K562 (cell line): ENCODE results near the gene EPHB4. TPM values are rescaled to one million over a fixed set of nuclear protein-coding genes. Genes with fewer than 3 reads are reported as not detected.

ENCODE experiments used
- CEBPB ChIP-seq: fragments of 450-650 bp; IDR thresholded peaks from 2 replicates; pipeline ENCODE4 v1.6.1; 2016; ENCODE audit warnings: missing genetic modification characterization, missing compliant biosample characterization
- CHD4 ChIP-seq: fragments of 200-600 bp; sonication (generic); IDR thresholded peaks from 3 replicates; pipeline ENCODE4 v1.6.1; 2012; ENCODE audit warnings: low read depth, mild to moderate bottlenecking, mixed read lengths, low read length, inconsistent platforms; ENCODE audit not compliant: insufficient read depth, insufficient replicate concordance, poor library complexity, severe bottlenecking
- HDAC1 ChIP-seq, 2 experiments: fragments of 450-650 bp; IDR thresholded peaks; 2 replicates each; pipeline ENCODE4 v1.6.1; 2016 to 2017; ENCODE audit warnings: inconsistent platforms in 1 of 2, mild to moderate bottlenecking in 1 of 2, moderate library complexity in 1 of 2
- KAT8 ChIP-seq: fragments of 450-650 bp; IDR thresholded peaks from 2 replicates; pipeline ENCODE4 v1.6.1; 2016; ENCODE audit warnings: low read depth, mild to moderate bottlenecking
- MNT ChIP-seq, 2 experiments: fragments of 450-650 bp; conservative IDR thresholded peaks; 2 replicates each; pipeline ENCODE4 v1.6.1; 2017; ENCODE audit warnings: mild to moderate bottlenecking in 2 of 2, moderate library complexity in 2 of 2
- MTA3 ChIP-seq: fragments of 450-650 bp; formaldehyde crosslinking; IDR thresholded peaks from 2 replicates; pipeline ENCODE4 v1.6.1; 2017; ENCODE audit warnings: mild to moderate bottlenecking, borderline replicate concordance
- PATZ1 ChIP-seq: fragments of 250-450 bp; sonication (Bioruptor Pico); IDR thresholded peaks from 2 replicates; pipeline ENCODE4 v1.5.0; 2020; ENCODE audit warnings: mild to moderate bottlenecking, borderline replicate concordance
- RNF219 ChIP-seq: fragments of 250-450 bp; sonication (Bioruptor Pico); IDR thresholded peaks from 2 replicates; pipeline ENCODE4 v1.5.0; 2022; ENCODE audit warnings: mild to moderate bottlenecking
- STAT5B ChIP-seq: fragments of 250-450 bp; sonication (Bioruptor Pico); IDR thresholded peaks from 2 replicates; pipeline ENCODE4 v1.8.0; 2021; ENCODE audit warnings: mild to moderate bottlenecking, inconsistent platforms
- TRIM25 ChIP-seq: fragments of 450-650 bp; IDR thresholded peaks from 2 replicates; pipeline ENCODE4 v1.7.0; 2016; ENCODE audit warnings: borderline replicate concordance
- ZNF174 ChIP-seq: fragments of 250-450 bp; sonication (Bioruptor Pico); IDR thresholded peaks from 2 replicates; pipeline ENCODE4 v1.4.0; 2020; ENCODE audit warnings: mild to moderate bottlenecking
- ZNF592 ChIP-seq: fragments of 450-650 bp; IDR thresholded peaks from 2 replicates; pipeline ENCODE4 v1.6.1; 2017; ENCODE audit warnings: antibody characterized with exemption, mild to moderate bottlenecking
- ZNF696 ChIP-seq: fragments of 250-450 bp; sonication (Bioruptor Pico); conservative IDR thresholded peaks from 2 replicates; pipeline ENCODE4 v1.4.0; 2020; ENCODE audit warnings: mild to moderate bottlenecking, moderate library complexity
- polyA plus RNA-seq, 8 experiments: library from polyadenylated mRNA; depleted of rRNA in 4 of 8; stranded (reverse) in 5 of 8; unstranded in 3 of 8; fragments of >200 nt; fragmentation: Nextera tagmentation in 2 of 8; fragmentation: Illumina TruSeq in 1 of 8; extraction: Ambion mirVana in 2 of 8; extraction: Trizol in 1 of 8; gene quantifications; 2 replicates each; pipeline versions ENCODE4 v1.2.1 to v1.2.3, GENCODE V29; 2011 to 2014; ENCODE audit warnings: inconsistent platforms in 1 of 8, missing spikeins in 1 of 8
- total RNA-seq, 7 experiments: library from RNA; depleted of rRNA in 6 of 7; stranded (reverse); fragments of >200 nt in 6 of 7; fragmentation: Illumina TruSeq in 2 of 7; extraction: Trizol in 2 of 7; gene quantifications; 2 replicates each; pipeline versions ENCODE4 v1.2.1 to v1.2.3, GENCODE V29; 2011 to 2021; ENCODE audit warnings: low replicate concordance in 1 of 7

The EPHB4 gene
- total and polyA plus RNA-seq, 9 of the 15 experiments (the other 6 are each of a cell fraction or from before 2014, with no cell fraction given): 1.2 to 82.1 (median 37.9) TPM

GRCh38 chr7:100799037-100799896, 28.1 kb downstream of the EPHB4 start (continued):
- 0 out of 2 replicates have a peak, but pooled peaks have one; percentile 26 for TF ChIP-seq MTA3
- no peak for TF ChIP-seq MNT (conservative IDR thresholded peaks at IDR 0.05)
- TF ChIP-seq ZNF696 (CRISPR knock-in tag): no peak
- no peak for TF ChIP-seq KAT8
- peak; percentile 93 for TF ChIP-seq CEBPB
- TF ChIP-seq RNF219 (CRISPR knock-in tag): no peak
- 0 out of 4 replicates have a peak, but pooled peaks of 1 of the 2 experiments have one; percentile 8 for TF ChIP-seq HDAC1 (IDR thresholded peaks at IDR 0.05)
- no peak for TF ChIP-seq ZNF592
- TF ChIP-seq TRIM25: no peak
- no peak for TF ChIP-seq CHD4
- TF ChIP-seq PATZ1 (CRISPR knock-in tag): no peak
- no peak for TF ChIP-seq STAT5B
- TF ChIP-seq ZNF174 (CRISPR knock-in tag): no peak
